Endometrial microvascular endothelial cells (primary cell): ENCODE measurements around the gene OR52E1. TPM values are rescaled to one million over a fixed set of nuclear protein-coding genes. Genes with fewer than 3 reads are reported as not detected.
"Not testable (repeated sequence)": the region's sequence is repeated elsewhere in the genome, so short reads cannot be mapped to it uniquely, and the experiment has no call there.

Experiments used
- in situ Hi-C: cut with HindIII; loops from 2 replicates; pipeline ENCODE4 v1.10.0; 2017; ENCODE audit warnings: low sequenced_read_pairs, low pct_unique_long_range_greater_than_20kb; ENCODE audit errors: inconsistent ontology term
- total RNA-seq: library from RNA; depleted of rRNA; stranded (reverse); fragments of >200 nt; gene quantifications from one replicate; pipeline ENCODE4 v1.2.3, GENCODE V29; 2015; ENCODE audit errors: inconsistent ontology term

Gene OR52E1
- not detected for total RNA-seq

GRCh38 chr11:5069272-5069671 is at the start of gene OR52E1:
OR52E1 (plus strand) TSS chr11:5069572.
- in situ Hi-C loops: no loop called here

- in situ Hi-C loops: no loop called here
Measured at GRCh38 chr11:5021996-5022395, 47.4 kb upstream of the OR52E1 start.

- in situ Hi-C loops: no loop called here
Measured at GRCh38 chr11:5036669-5037068, 32.7 kb upstream of the OR52E1 start.

DNA sequence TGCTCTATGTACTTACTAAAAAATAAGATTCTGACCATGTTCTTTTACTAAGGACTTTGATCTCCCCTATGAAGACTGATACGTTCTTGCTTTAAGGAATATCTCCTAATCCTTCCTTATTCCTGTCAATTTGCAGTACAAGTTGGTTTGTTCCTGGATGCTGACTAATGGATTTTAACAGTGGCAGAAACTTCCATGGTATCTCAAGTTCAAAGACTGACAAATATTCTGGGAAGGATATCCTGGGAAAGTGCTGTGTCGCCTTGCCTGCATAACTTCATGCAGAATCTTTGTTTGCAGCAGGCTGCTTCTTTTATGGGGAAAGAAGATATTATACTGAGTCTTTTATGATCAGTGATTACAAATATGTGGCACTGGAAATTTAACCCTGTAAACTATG is 31.4 kb upstream of the OR52E1 start:
- in situ Hi-C loops: no loop called here

- in situ Hi-C loops: no loop called here
Measured at GRCh38 chr11:5038341-5038740, 31.0 kb upstream of the OR52E1 start.

DNA sequence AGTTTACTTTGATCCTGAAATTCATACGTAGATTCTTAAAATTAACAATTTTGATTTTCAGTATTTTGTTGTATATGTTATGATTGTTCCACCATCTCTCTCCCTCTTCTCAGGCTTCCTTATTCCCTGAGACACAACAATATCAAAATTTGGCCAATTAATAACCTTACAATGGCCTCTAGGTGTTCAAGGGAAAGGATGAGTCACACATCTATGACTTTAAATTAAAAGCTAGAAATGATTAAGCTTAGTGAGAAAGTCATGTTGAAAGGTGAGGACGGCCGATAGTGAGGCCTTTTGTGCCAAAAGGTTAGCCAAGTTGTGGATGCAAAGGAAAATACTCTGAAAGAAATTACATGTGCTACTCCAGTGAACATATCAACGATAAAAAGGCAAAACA is 28.5 kb upstream of the OR52E1 start:
- in situ Hi-C loops: no loop called here

DNA sequence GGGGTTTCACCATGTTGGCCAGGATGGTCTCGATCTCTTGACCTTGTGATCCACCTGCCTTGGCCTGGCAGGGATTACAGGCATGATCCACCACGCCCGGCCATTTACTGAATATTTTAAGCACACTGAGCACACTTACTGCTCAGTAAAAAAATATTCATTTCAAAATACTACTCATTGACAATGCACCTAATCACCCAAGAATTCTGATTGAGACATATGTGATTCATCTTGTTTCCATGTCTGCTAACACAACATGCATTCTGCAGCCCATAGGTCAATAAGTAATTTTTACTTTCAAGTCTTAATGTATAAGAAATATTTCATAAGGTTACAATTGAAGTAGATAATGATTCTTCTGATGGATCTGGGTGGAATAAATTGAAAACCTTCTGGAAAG is 27.3 kb upstream of the OR52E1 start:
- in situ Hi-C loops: no loop called here

GRCh38 chr11:5043380-5043779 is 26.0 kb upstream of the OR52E1 start:
- in situ Hi-C loops: no loop called here

DNA sequence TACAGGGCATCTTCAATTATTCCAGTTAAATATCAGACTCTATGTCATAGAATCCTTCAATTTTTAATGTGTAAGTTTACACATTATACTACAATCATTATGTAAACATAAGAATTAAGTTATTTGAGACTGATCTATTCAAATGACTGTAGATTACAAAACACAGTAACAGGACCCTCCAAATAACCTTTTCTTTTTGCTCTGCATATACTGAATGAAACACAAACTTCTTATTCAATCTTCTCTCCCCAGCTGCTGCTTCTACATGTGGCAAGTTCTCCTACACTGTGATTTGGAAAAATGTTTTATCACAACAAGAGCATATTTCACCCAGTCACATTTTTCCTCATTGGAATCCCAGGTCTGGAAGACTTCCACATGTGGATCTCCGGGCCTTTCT is 23.1 kb upstream of the OR52E1 start, which contains the start of gene OR52J3:
Gene OR52J3, plus strand, starts transcription at position 301 of the 400 bp plus-strand sequence. Its CDS starts 0 bp downstream, at position 301.
- in situ Hi-C loops: no loop called here

DNA sequence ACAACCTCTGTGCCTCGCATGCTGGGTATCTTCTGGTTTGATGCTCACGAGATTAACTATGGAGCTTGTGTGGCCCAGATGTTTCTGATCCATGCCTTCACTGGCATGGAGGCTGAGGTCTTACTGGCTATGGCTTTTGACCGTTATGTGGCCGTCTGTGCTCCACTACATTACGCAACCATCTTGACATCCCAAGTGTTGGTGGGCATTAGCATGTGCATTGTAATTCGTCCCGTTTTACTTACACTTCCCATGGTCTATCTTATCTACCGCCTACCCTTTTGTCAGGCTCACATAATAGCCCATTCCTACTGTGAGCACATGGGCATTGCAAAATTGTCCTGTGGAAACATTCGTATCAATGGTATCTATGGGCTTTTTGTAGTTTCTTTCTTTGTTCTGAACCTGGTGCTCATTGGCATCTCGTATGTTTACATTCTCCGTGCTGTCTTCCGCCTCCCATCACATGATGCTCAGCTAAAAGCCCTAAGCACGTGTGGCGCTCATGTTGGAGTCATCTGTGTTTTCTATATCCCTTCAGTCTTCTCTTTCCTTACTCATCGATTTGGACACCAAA is 22.5 kb upstream of the OR52E1 start:
- in situ Hi-C loops: no loop called here

- in situ Hi-C loops: not testable (repeated sequence)
Measured at GRCh38 chr11:5058679-5059078, 10.7 kb upstream of the OR52E1 start.

DNA sequence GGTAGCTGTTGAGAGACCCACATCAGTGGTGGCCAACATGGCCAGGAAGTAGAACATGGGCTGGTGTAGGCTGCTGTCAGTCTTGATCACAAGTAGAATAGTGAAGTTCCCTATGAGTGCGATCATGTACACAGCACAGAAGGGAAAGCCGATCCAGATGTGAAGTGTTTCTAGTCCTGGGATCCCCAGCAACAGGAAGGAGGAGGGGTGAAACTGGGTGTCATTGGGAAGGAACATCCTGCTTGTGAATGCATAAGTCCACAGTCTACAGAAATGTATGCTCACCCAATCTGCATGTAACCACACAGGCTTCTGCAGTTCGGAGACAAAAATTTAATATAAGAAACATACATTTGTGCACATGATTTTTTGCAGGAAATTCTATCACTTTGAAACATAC is 10.0 kb upstream of the OR52E1 start, which contains the start of gene OR52E2:
Gene OR52E2, minus strand, starts transcription at position 237 of the 400 bp plus-strand sequence. Its CDS starts 0 bp downstream, at position 237.
- in situ Hi-C loops: no loop called here

GRCh38 chr11:5065027-5065426 is 4.3 kb upstream of the OR52E1 start:
- in situ Hi-C loops: no loop called here

DNA sequence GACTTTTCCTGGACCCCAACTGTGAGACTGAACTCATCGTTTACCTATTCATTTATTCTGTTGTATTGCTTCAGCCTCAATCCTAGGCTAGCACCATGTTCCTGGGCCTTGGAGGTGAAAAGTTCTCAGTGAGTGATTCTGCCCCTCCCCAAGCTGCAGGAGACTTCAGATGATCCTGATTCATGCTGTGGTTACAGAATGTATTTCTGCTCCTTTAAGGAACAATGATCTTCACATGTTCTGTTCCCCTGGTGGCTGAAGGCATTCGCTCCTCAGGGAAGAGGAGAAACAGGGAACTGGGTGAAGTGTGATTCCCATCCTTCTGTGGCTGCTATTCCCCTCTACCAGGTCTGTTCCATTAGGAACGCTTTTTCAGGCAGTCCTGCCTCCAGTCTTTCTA is 2.4 kb downstream of the OR52E1 start:
- in situ Hi-C loops: no loop called here

DNA sequence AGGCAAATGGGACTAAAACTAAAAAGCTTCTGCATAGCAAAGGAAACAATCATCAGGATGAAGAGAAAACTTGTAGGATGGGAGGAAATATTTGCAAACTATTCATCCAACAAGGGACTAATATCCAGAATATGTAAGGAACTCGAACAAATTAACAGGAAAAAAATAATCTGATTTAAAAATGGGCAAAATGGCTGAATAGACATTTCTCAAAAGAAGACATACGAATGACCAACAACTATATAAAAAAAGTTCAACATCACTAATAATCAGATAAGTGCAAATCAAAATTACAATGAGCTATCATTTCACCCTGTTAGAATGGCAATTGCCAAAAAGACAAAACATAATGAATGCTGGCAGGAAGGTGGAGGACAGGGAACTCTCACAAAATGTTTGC is 12.0 kb downstream of the OR52E1 start:
- in situ Hi-C loops: no loop called here

DNA sequence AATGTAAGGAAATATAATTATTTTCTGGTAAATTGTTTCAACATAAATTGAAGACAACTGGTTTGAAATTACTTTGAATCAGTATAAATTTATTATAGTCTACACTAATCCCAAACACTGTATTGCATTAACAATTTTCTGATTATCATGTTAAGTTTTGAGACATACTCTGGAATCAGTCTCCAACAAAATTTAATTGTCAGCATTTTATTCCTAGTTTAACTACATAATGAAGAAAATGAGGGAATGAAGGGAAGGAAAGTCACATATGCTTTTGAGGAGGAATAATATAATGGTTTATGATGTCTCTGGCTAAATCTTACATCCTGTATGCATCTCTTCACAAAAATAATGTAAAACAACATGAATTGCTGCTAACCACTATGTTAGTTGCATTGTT is 14.2 kb downstream of the OR52E1 start:
- in situ Hi-C loops: no loop called here

GRCh38 chr11:5088556-5088955 is 19.2 kb downstream of the OR52E1 start:
- in situ Hi-C loops: no loop called here

- in situ Hi-C loops: no loop called here
Measured at GRCh38 chr11:5090668-5091067, 21.3 kb downstream of the OR52E1 start.

- in situ Hi-C loops: no loop called here
Measured at GRCh38 chr11:5092821-5093585, 23.6 kb downstream of the OR52E1 start.

- in situ Hi-C loops: no loop called here
Measured at GRCh38 chr11:5096011-5096410, 26.6 kb downstream of the OR52E1 start.
